CD4-positive, alpha-beta memory T cell (primary cell): Measurements from ENCODE around the gene TXNDC11. TPM values are rescaled to one million over a fixed set of nuclear protein-coding genes. Genes with fewer than 3 reads are reported as not detected.

ENCODE experiments used
- CTCF ChIA-PET: fragments of 350-600 bp; sonication (Branson Sonifier 250); formaldehyde crosslinking; loops from one replicate; lab custom pipeline; 2021; ENCODE audit warnings: inconsistent platforms; ENCODE audit not compliant: partially characterized antibody; lab: Charles Lee
- POLR2A ChIA-PET: fragments of 350-600 bp; sonication (Branson Sonifier 250); formaldehyde crosslinking; loops from one replicate; lab custom pipeline; 2021; ENCODE audit not compliant: partially characterized antibody; lab: Charles Lee
- DNase-seq, 5 donors: peaks; one replicate each; pipeline versions ENCODE4 v3.0.0 to v3.0.0-alpha.2; 2020 to 2022; ENCODE audit warnings: mixed read lengths in 1 of 5
- H3K27ac ChIP-seq: one replicate; pipeline ENCODE4 v1.7.0; 2013; ENCODE audit warnings: low read depth, low read length
- H3K27me3 ChIP-seq: 2 replicates; pipeline ENCODE4 v1.7.0; 2013; ENCODE audit warnings: mild to moderate bottlenecking, low read length, moderate library complexity; ENCODE audit not compliant: insufficient read depth
- H3K36me3 ChIP-seq: 2 replicates; pipeline ENCODE4 v1.7.0; 2013; ENCODE audit warnings: mild to moderate bottlenecking, low read length, moderate library complexity; ENCODE audit not compliant: insufficient read depth
- H3K4me1 ChIP-seq: 2 replicates; pipeline ENCODE4 v1.7.0; 2013; ENCODE audit warnings: mild to moderate bottlenecking, low read length, moderate library complexity; ENCODE audit not compliant: insufficient read depth
- H3K4me3 ChIP-seq, 2 donors: one replicate each; pipeline ENCODE4 v1.7.0; 2013; ENCODE audit warnings: low read length in 2 of 2, mild to moderate bottlenecking in 1 of 2
- H3K9me3 ChIP-seq, 2 donors: one replicate each; pipeline ENCODE4 v1.7.0; 2013; ENCODE audit warnings: low read length in 2 of 2, control low read depth in 1 of 2; ENCODE audit not compliant: control insufficient read depth in 1 of 2
- H3K27ac Mint-ChIP-seq, 7 donors: one replicate each; pipeline ENCODE4 v1.8.0; 2020 to 2021; ENCODE audit warnings: mixed read lengths in 7 of 7, mild to moderate bottlenecking in 6 of 7, inconsistent platforms in 3 of 7, moderate library complexity in 3 of 7
- H3K27me3 Mint-ChIP-seq, 2 donors: one replicate each; pipeline ENCODE4 v1.8.0; 2020 to 2021; ENCODE audit warnings: mixed read lengths in 2 of 2
- H3K36me3 Mint-ChIP-seq, 2 donors: one replicate each; pipeline ENCODE4 v1.8.0; 2020 to 2021; ENCODE audit warnings: mixed read lengths in 2 of 2, inconsistent platforms in 1 of 2, mild to moderate bottlenecking in 1 of 2
- H3K4me1 Mint-ChIP-seq, 4 donors: one replicate each; pipeline ENCODE4 v1.8.0; 2020 to 2021; ENCODE audit warnings: mixed read lengths in 4 of 4, mild to moderate bottlenecking in 1 of 4
- H3K4me3 Mint-ChIP-seq, 8 donors: one replicate each; pipeline ENCODE4 v1.8.0; 2020 to 2021; ENCODE audit warnings: mixed read lengths in 8 of 8, mild to moderate bottlenecking in 7 of 8, moderate library complexity in 6 of 8, inconsistent platforms in 3 of 8
- H3K9me3 Mint-ChIP-seq, 8 donors: one replicate each; pipeline ENCODE4 v1.8.0; 2020 to 2021; ENCODE audit warnings: mixed read lengths in 8 of 8, mild to moderate bottlenecking in 5 of 8, inconsistent platforms in 3 of 8, moderate library complexity in 1 of 8
- intact Hi-C: fragments of 100-400 bp; cut with micrococcal nuclease; formaldehyde crosslinking; loops from one replicate; pipeline ENCODE4 v1.15.1; 2023
- polyA plus RNA-seq, 2 donors: library from polyadenylated mRNA; unstranded; fragments of 300-500 nt; fragmentation: Illumina TruSeq; gene quantifications; one replicate each; pipeline ENCODE4 v1.2.3, GENCODE V29; 2021
- total RNA-seq, 2 experiments: library from RNA; stranded (reverse); gene quantifications; one replicate each; pipeline ENCODE4 v1.2.3, GENCODE V29; 2021

TXNDC11 gene
- total and polyA plus RNA-seq, 4 experiments from 2014 or later = 51.7 to 62.6 (median 57.3) TPM

- Histone ChIP-seq H3K27ac (no peak overlapping the region), H3K4me1 (no peaks in the 10 kb centered on the region), H3K36me3 (peaks cover 51% of the 10 kb centered on the region), H3K27me3 (no peaks in the 10 kb centered on the region), H3K4me3 (no peak overlapping the region), H3K9me3 (no peaks in the 10 kb centered on the region)
- Mint-ChIP-seq H3K9me3 (no peaks in the 10 kb centered on the region), H3K4me1 (peaks cover 0 to 2% (median under 1%) of the 10 kb centered on the region in 4 donors), H3K27ac (peak overlapping the region in 3 of 7 donors; percentile 10 to 40 (median 24)), H3K4me3 (no peak overlapping the region), H3K36me3 (peaks cover 53 to 65% of the 10 kb centered on the region in 2 donors), H3K27me3 (no peaks in the 10 kb centered on the region)
- POLR2A ChIA-PET = interaction anchor here (0.6 kb wide), 2 partner anchors 9 to 197 kb away, joined by 3 to 4 read pairs; no protein-coding TSS in a partner anchor
- DNase-seq = no peak
- CTCF ChIA-PET = no interaction called here
- intact Hi-C loops = no loop called here
Measured at GRCh38 chr16:11752856-11753255, 10.2 kb upstream of the TXNDC11 start.

GRCh38 chr16:11750056-11750455 is 7.4 kb upstream of the TXNDC11 start:
- CTCF ChIA-PET = interaction anchor here (0.6 kb wide), 1 partner anchor 162 kb away, joined by 3 read pairs; no protein-coding TSS in a partner anchor

GRCh38 chr16:11748404-11749254 is 6.0 kb upstream of the TXNDC11 start:
- peaks cover 25 to 38% of the 10 kb centered on the region in 2 donors for H3K36me3 Mint-ChIP-seq
- intact Hi-C loops = no loop called here
- H3K4me3 ChIP-seq = no peak overlapping the region
- peaks cover 5 to 9% (median 7%) of the 10 kb centered on the region in 4 donors for H3K4me1 Mint-ChIP-seq
- ChIA-PET CTCF (interaction anchor here (1.6 kb wide), 1 partner anchor 217 kb away, joined by 4 read pairs; no protein-coding TSS in a partner anchor), POLR2A (interaction anchor here (0.6 kb wide), 1 partner anchor 19 kb away, joined by 3 read pairs; no protein-coding TSS in a partner anchor)
- peaks cover 34% of the 10 kb centered on the region for H3K36me3 ChIP-seq
- no peak overlapping the region for H3K4me3 Mint-ChIP-seq
- H3K27ac ChIP-seq = no peak overlapping the region
- no peaks in the 10 kb centered on the region for H3K9me3 Mint-ChIP-seq
- peak overlapping the region in 5 of 7 donors; percentile 12 to 89 (median 74) for H3K27ac Mint-ChIP-seq
- H3K27me3 ChIP-seq = no peaks in the 10 kb centered on the region
- DNase-seq = no peak
- peaks cover 6% of the 10 kb centered on the region for H3K4me1 ChIP-seq
- H3K27me3 Mint-ChIP-seq = no peaks in the 10 kb centered on the region
- no peaks in the 10 kb centered on the region for H3K9me3 ChIP-seq

More at GRCh38 chr16:11750056-11750455, 7.4 kb upstream of the TXNDC11 start:
- Mint-ChIP-seq H3K4me1 (peaks cover 0 to 4% (median under 1%) of the 10 kb centered on the region in 4 donors), H3K36me3 (peaks cover 29 to 41% of the 10 kb centered on the region in 2 donors), H3K27me3 (no peaks in the 10 kb centered on the region), H3K9me3 (no peaks in the 10 kb centered on the region), H3K4me3 (no peak overlapping the region), H3K27ac (peak overlapping the region in 3 of 7 donors; percentile 13 to 80 (median 62))
- POLR2A ChIA-PET = interaction anchor here (0.7 kb wide), 1 partner anchor 55 kb away, joined by 3 read pairs; no protein-coding TSS in a partner anchor
- Histone ChIP-seq H3K27me3 (no peaks in the 10 kb centered on the region), H3K4me1 (no peaks in the 10 kb centered on the region), H3K27ac (no peak overlapping the region), H3K36me3 (peaks cover 35% of the 10 kb centered on the region), H3K9me3 (no peaks in the 10 kb centered on the region), H3K4me3 (no peak overlapping the region)
- intact Hi-C loops = no loop called here
- DNase-seq = no peak

- no peaks in the 10 kb centered on the region for H3K27me3 ChIP-seq
- ChIA-PET CTCF (interaction anchor here (1.6 kb wide), 1 partner anchor 216 kb away, joined by 4 read pairs; no protein-coding TSS in a partner anchor), POLR2A (interaction anchor here (0.6 kb wide), 1 partner anchor 20 kb away, joined by 3 read pairs; no protein-coding TSS in a partner anchor)
- Mint-ChIP-seq H3K4me1 (peaks cover 7 to 14% (median 11%) of the 10 kb centered on the region in 4 donors), H3K9me3 (no peaks in the 10 kb centered on the region), H3K27me3 (no peaks in the 10 kb centered on the region), H3K4me3 (no peak overlapping the region), H3K36me3 (peaks cover 21 to 33% of the 10 kb centered on the region in 2 donors), H3K27ac (peak overlapping the region in 6 of 7 donors; percentile 12 to 90 (median 70))
- H3K27ac ChIP-seq = no peak overlapping the region
- H3K4me1 ChIP-seq = peaks cover 9% of the 10 kb centered on the region
- intact Hi-C loops = no loop called here
- DNase-seq = no peak
- peaks cover 28% of the 10 kb centered on the region for H3K36me3 ChIP-seq
- H3K4me3 ChIP-seq = no peak overlapping the region
- no peaks in the 10 kb centered on the region for H3K9me3 ChIP-seq
Measured at GRCh38 chr16:11747949-11748403, 5.3 kb upstream of the TXNDC11 start.

GRCh38 chr16:11744075-11744470 is 1.4 kb upstream of the TXNDC11 start:
- Histone ChIP-seq H3K36me3 (no peaks in the 10 kb centered on the region), H3K27me3 (no peaks in the 10 kb centered on the region), H3K4me3 (no peak overlapping the region), H3K9me3 (no peaks in the 10 kb centered on the region), H3K4me1 (peaks cover 39% of the 10 kb centered on the region), H3K27ac (peak overlapping the region; percentile 88)
- ChIA-PET POLR2A (interaction anchor here (0.6 to 4.4 kb wide), 16 partner anchors 9 to 803 kb away, joined by 3 to 94 read pairs (median 6); partner anchors contain the start of genes DEXI, GSPT1, RSL1D1 and SNN), CTCF (interaction anchor here (4.0 kb wide), 1 partner anchor 53 kb away, joined by 27 read pairs; the partner anchor contains the start of gene ZC3H7A)
- no peak for DNase-seq
- Mint-ChIP-seq H3K27me3 (no peaks in the 10 kb centered on the region), H3K4me1 (peaks cover 31 to 46% (median 38%) of the 10 kb centered on the region in 4 donors), H3K9me3 (no peaks in the 10 kb centered on the region), H3K27ac (peak overlapping the region; percentile 96 to 99 (median 98)), H3K4me3 (peak overlapping the region; percentile 88 to 95 (median 91)), H3K36me3 (peaks cover 0 to 28% of the 10 kb centered on the region in 2 donors)
- intact Hi-C loops = loop anchor here (5.0 kb wide), 1 partner anchor 487 kb away; the partner anchor contains the start of gene SOCS1

- DNase-seq = peak in 4 of 5 donors; percentile 8 to 52 (median 26)
Measured at GRCh38 chr16:11743308-11744074, 834 bp upstream of the TXNDC11 start.

More at GRCh38 chr16:11743308-11744074, 834 bp upstream of the TXNDC11 start:
- H3K36me3 Mint-ChIP-seq = peaks cover 0 to 30% of the 10 kb centered on the region in 2 donors
- H3K4me3 Mint-ChIP-seq = peak overlapping the region; percentile 88 to 95 (median 91)
- peak overlapping the region; percentile 88 for H3K27ac ChIP-seq
- H3K4me3 ChIP-seq = peak overlapping the region; percentile 57 to 91
- no peaks in the 10 kb centered on the region for H3K27me3 ChIP-seq
- ChIA-PET POLR2A (interaction anchor here (0.6 to 4.4 kb wide), 37 partner anchors 8 to 1000 kb away, joined by 3 to 94 read pairs (median 5); partner anchors contain the start of genes CLEC16A, DEXI, GSPT1 and NUBP1), CTCF (interaction anchor here (0.9 to 4.0 kb wide), 5 partner anchors 11 to 325 kb away, joined by 3 to 27 read pairs (median 5); partner anchors contain the start of gene ZC3H7A)
- peak overlapping the region; percentile 96 to 99 (median 98) for H3K27ac Mint-ChIP-seq
- H3K27me3 Mint-ChIP-seq = no peaks in the 10 kb centered on the region
- no peaks in the 10 kb centered on the region for H3K36me3 ChIP-seq
- H3K4me1 ChIP-seq = peaks cover 45% of the 10 kb centered on the region
- no peaks in the 10 kb centered on the region for H3K9me3 ChIP-seq
- H3K9me3 Mint-ChIP-seq = no peaks in the 10 kb centered on the region
- intact Hi-C loops = loop anchor here (2.0 to 5.0 kb wide), 4 partner anchors 39 to 486 kb away; partner anchors contain the start of genes GSPT1, SNN and SOCS1
- peaks cover 35 to 52% (median 42%) of the 10 kb centered on the region in 4 donors for H3K4me1 Mint-ChIP-seq
